ENCODE data around the gene SMIM44. TPM values are rescaled to one million over a fixed set of nuclear protein-coding genes. Genes with fewer than 3 reads are reported as not detected.
"Not testable (repeated sequence)": the region's sequence is repeated elsewhere in the genome, so short reads cannot be mapped to it uniquely, and the experiment has no call there.

SMIM44 gene
- total RNA-seq, 1 donor from 2014 or later, result not detected

- H3K4me3 ChIP-seq, result no peak overlapping the region
- ATAC-seq (no peak), DNase-seq (no peak)
- intact Hi-C loops (cut with DNase I), result no loop called here
- H3K4me1 ChIP-seq, result peaks cover 26% of the 10 kb centered on the region
- H3K27me3 ChIP-seq, result no peaks in the 10 kb centered on the region
- H3K9me3 ChIP-seq, result no peaks in the 10 kb centered on the region
- peaks cover 69% of the 10 kb centered on the region for H3K36me3 ChIP-seq
- no peak for TF ChIP-seq CTCF (IDR thresholded peaks at IDR 0.05)
- H3K27ac ChIP-seq, result no peak overlapping the region
These were observed 27.2 kb downstream of the SMIM44 start for GRCh38 chr19:3455960-3456601.

GRCh38 chr19:3455393-3455955, 27.8 kb downstream of the SMIM44 start:
- ATAC-seq (no peak), DNase-seq (no peak)
- H3K27ac ChIP-seq, result no peak overlapping the region
- H3K27me3 ChIP-seq, result no peaks in the 10 kb centered on the region
- peaks cover 69% of the 10 kb centered on the region for H3K36me3 ChIP-seq
- peaks cover 27% of the 10 kb centered on the region for H3K4me1 ChIP-seq
- no peak overlapping the region for H3K4me3 ChIP-seq
- TF ChIP-seq CTCF (IDR thresholded peaks at IDR 0.05), result no peak
- intact Hi-C loops (cut with DNase I), result no loop called here
- no peaks in the 10 kb centered on the region for H3K9me3 ChIP-seq

GRCh38 chr19:3454656-3455392, 28.4 kb downstream of the SMIM44 start:
- Histone ChIP-seq H3K4me3 (no peak overlapping the region), H3K27me3 (no peaks in the 10 kb centered on the region), H3K36me3 (peaks cover 68% of the 10 kb centered on the region), H3K27ac (no peak overlapping the region), H3K9me3 (no peaks in the 10 kb centered on the region), H3K4me1 (peaks cover 25% of the 10 kb centered on the region)
- ATAC-seq, result no peak
- DNase-seq, result no peak
- intact Hi-C loops (cut with DNase I), result no loop called here
- no peak for TF ChIP-seq CTCF (IDR thresholded peaks at IDR 0.05)

GRCh38 chr19:3453840-3454239, 29.4 kb downstream of the SMIM44 start:
- no peak for DNase-seq
- H3K4me3 ChIP-seq, result no peak overlapping the region
- H3K27ac ChIP-seq, result no peak overlapping the region
- no peak for ATAC-seq
- no peaks in the 10 kb centered on the region for H3K27me3 ChIP-seq
- H3K36me3 ChIP-seq, result peaks cover 76% of the 10 kb centered on the region
- intact Hi-C loops (cut with DNase I), result no loop called here
- TF ChIP-seq CTCF (IDR thresholded peaks at IDR 0.05), result no peak
- H3K9me3 ChIP-seq, result no peaks in the 10 kb centered on the region
- H3K4me1 ChIP-seq, result peaks cover 17% of the 10 kb centered on the region

- intact Hi-C loops (cut with DNase I); DNase-seq; H3K27me3 ChIP-seq; ATAC-seq; H3K27ac ChIP-seq; H3K4me1 ChIP-seq; H3K4me3 ChIP-seq; H3K9me3 ChIP-seq: not testable (repeated sequence)
- peaks cover 85% of the 10 kb centered on the region for H3K36me3 ChIP-seq
These were observed 30.4 kb downstream of the SMIM44 start for GRCh38 chr19:3452942-3453214.

- TF ChIP-seq CTCF (IDR thresholded peaks at IDR 0.05), result no peak
- DNase-seq (peak; percentile 62), ATAC-seq (no peak)
- H3K27ac ChIP-seq, result no peak overlapping the region
- peaks cover 88% of the 10 kb centered on the region for H3K36me3 ChIP-seq
- intact Hi-C loops (cut with DNase I), result no loop called here
- H3K4me3 ChIP-seq, result no peak overlapping the region
- H3K4me1 ChIP-seq, result peaks cover 7% of the 10 kb centered on the region
- H3K27me3 ChIP-seq, result no peaks in the 10 kb centered on the region
- no peaks in the 10 kb centered on the region for H3K9me3 ChIP-seq
These were observed 30.9 kb downstream of the SMIM44 start for GRCh38 chr19:3452171-3452941.
